Fibroblast of lung (primary cell): Measurements from ENCODE around the gene CORO1A.
"Not testable (repeated sequence)": the region's sequence is repeated elsewhere in the genome, so short reads cannot be mapped to it uniquely, and the experiment has no call there.

ENCODE experiments used
- CTCF ChIP-seq, 2 donors: IDR thresholded peaks in 1 of 2; conservative IDR thresholded peaks in 1 of 2; 1 replicate in 1 of 2; 2 replicates in 1 of 2; pipeline ENCODE4 v1.5.1; 2011 to 2012; ENCODE audit warnings: low read length in 2 of 2, control low read depth in 1 of 2, inconsistent platforms in 1 of 2, low read depth in 1 of 2, mild to moderate bottlenecking in 1 of 2
- EZH2 ChIP-seq: IDR thresholded peaks from 2 replicates; pipeline ENCODE4 v1.5.1; 2012; ENCODE audit warnings: low read length, control low read depth, mild to moderate bottlenecking; ENCODE audit errors: missing control alignments

DNA sequence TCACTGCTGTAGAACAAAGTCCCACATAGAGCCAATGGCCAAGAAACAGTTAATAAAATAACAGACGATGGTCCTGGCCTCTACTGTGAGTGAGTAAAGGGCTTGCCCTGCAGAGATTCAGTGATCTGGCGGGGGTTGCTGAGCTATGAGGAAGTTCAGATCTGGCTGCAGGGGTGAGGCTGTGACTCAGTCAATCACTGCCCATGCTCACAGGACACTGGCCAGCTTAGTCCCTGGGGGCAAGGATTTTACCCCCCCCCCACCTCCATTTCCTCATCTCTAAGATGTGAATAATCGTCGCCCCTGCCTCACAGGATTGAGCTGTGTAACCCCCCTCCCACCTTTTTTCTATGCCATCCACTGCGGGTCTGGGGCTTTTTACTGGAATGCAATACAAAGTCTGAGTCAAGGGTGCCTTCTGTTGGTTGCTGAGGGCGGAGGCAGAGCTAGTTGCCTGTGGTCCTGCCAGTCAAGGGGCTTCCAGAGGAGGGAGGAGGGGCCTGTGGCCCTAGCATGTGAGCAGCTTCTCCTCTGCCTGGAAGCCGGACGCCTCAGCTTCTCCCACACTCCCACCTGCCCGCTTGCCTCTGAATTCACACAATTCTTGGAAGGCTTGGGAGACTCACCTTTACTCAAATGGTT is 23.8 kb downstream of the CORO1A start:
- not testable (repeated sequence) for TF ChIP-seq EZH2; CTCF (conservative IDR thresholded peaks at IDR 0.05 in 1 of 2, IDR thresholded peaks at IDR 0.05 in 1 of 2; ENCODE audit: low read depth in 1 of 2, low read length in 2 of 2)
